HepG2 (cell line): ENCODE data around the gene MEF2D. TPM values are rescaled to one million over a fixed set of nuclear protein-coding genes. Genes with fewer than 3 reads are reported as not detected.
A peak's percentile ranks its signal among the peaks of the same experiment; 100 is the strongest.

Source experiments
- AHDC1 ChIP-seq: sonication (generic); formaldehyde crosslinking; IDR thresholded peaks from 2 replicates; pipeline ENCODE4 v1.5.1; 2020; ENCODE audit warnings: mild to moderate bottlenecking, missing genetic modification reagents, borderline replicate concordance
- CC2D1A ChIP-seq: sonication (generic); formaldehyde crosslinking; IDR thresholded peaks from 2 replicates; pipeline ENCODE4 v1.8.1; 2023; ENCODE audit warnings: mild to moderate bottlenecking, missing genetic modification reagents
- CREM ChIP-seq, 2 experiments: sonication (generic) in 1 of 2; formaldehyde crosslinking in 1 of 2; IDR thresholded peaks; 2 replicates each; pipeline versions ENCODE4 v1.4.0 to v1.6.1; 2016 to 2020; ENCODE audit warnings: antibody characterized with exemption in 1 of 2, mild to moderate bottlenecking in 1 of 2, missing genetic modification reagents in 1 of 2
- IKZF5 ChIP-seq: IDR thresholded peaks from 2 replicates; pipeline ENCODE4 v1.6.1; 2018; ENCODE audit warnings: missing genetic modification reagents, mild to moderate bottlenecking, missing compliant biosample characterization
- ISX ChIP-seq: sonication (generic); formaldehyde crosslinking; conservative IDR thresholded peaks from 2 replicates; pipeline ENCODE4 v1.5.0; 2020; ENCODE audit warnings: missing genetic modification reagents
- JDP2 ChIP-seq: sonication (generic); formaldehyde crosslinking; IDR thresholded peaks from 2 replicates; pipeline ENCODE4 v1.8.1; 2022; ENCODE audit warnings: missing genetic modification reagents, borderline replicate concordance
- KDM4B ChIP-seq: sonication (generic); formaldehyde crosslinking; IDR thresholded peaks from 2 replicates; pipeline ENCODE4 v1.4.0; 2020; ENCODE audit warnings: missing genetic modification reagents
- PATZ1 ChIP-seq: sonication (generic); formaldehyde crosslinking; IDR thresholded peaks from 2 replicates; pipeline ENCODE4 v1.4.0; 2020; ENCODE audit warnings: missing genetic modification reagents
- PRMT3 ChIP-seq: sonication (generic); formaldehyde crosslinking; IDR thresholded peaks from 2 replicates; pipeline ENCODE4 v1.8.1; 2022; ENCODE audit warnings: low read depth, mild to moderate bottlenecking, moderate library complexity, missing genetic modification reagents, borderline replicate concordance
- RARG ChIP-seq: sonication (generic); formaldehyde crosslinking; IDR thresholded peaks from 2 replicates; pipeline ENCODE4 v1.4.0; 2020; ENCODE audit warnings: low read depth, mild to moderate bottlenecking, missing genetic modification reagents
- SPEN ChIP-seq: sonication (generic); formaldehyde crosslinking; IDR thresholded peaks from 2 replicates; pipeline ENCODE4 v1.5.1; 2020; ENCODE audit warnings: low read depth, mild to moderate bottlenecking, missing genetic modification reagents
- TERF1 ChIP-seq: sonication (generic); formaldehyde crosslinking; IDR thresholded peaks from 2 replicates; pipeline ENCODE4 v1.8.0; 2022; ENCODE audit warnings: mild to moderate bottlenecking, missing genetic modification reagents, moderate library complexity
- TGIF2 ChIP-seq: IDR thresholded peaks from 2 replicates; pipeline ENCODE4 v1.6.1; 2016; ENCODE audit warnings: control low read depth, missing compliant biosample characterization
- ZMAT3 ChIP-seq: sonication (generic); formaldehyde crosslinking; conservative IDR thresholded peaks from 2 replicates; pipeline ENCODE4 v1.7.0; 2021; ENCODE audit warnings: missing genetic modification reagents
- ZNF496 ChIP-seq: sonication (generic); formaldehyde crosslinking; IDR thresholded peaks from 2 replicates; pipeline ENCODE4 v1.8.1; 2023; ENCODE audit warnings: mild to moderate bottlenecking, moderate library complexity, missing genetic modification reagents; ENCODE audit not compliant: insufficient replicate concordance
- polyA plus RNA-seq, 8 experiments: library from polyadenylated mRNA; depleted of rRNA in 3 of 8; stranded (reverse) in 7 of 8; unstranded in 1 of 8; fragments of >200 nt; fragmentation: Illumina TruSeq in 4 of 8; extraction: Trizol in 4 of 8; gene quantifications; 2 replicates each; pipeline versions ENCODE4 v1.2.1 to v1.2.3, GENCODE V29; 2011 to 2016; ENCODE audit warnings: low read depth in 4 of 8, missing spikeins in 1 of 8, mixed read lengths in 1 of 8; ENCODE audit not compliant: insufficient read depth in 1 of 8
- total RNA-seq, 5 experiments: library from RNA; depleted of rRNA; stranded (reverse); fragments of >200 nt; fragmentation: Illumina TruSeq; extraction: Trizol; gene quantifications; 2 replicates each; pipeline ENCODE4 v1.2.3, GENCODE V29; 2016; ENCODE audit warnings: low read depth in 1 of 5
- TF ChIP-seq, protein P1 (sequence below): IDR thresholded peaks from 2 replicates; pipeline ENCODE4 v1.6.1; 2016; ENCODE audit warnings: low read depth, borderline replicate concordance

Gene MEF2D
- total and polyA plus RNA-seq, 2 of the 13 experiments (the other 11 are each of a cell fraction or from before 2014, with no cell fraction given), result 1.6 to 3.9 TPM

DNA sequence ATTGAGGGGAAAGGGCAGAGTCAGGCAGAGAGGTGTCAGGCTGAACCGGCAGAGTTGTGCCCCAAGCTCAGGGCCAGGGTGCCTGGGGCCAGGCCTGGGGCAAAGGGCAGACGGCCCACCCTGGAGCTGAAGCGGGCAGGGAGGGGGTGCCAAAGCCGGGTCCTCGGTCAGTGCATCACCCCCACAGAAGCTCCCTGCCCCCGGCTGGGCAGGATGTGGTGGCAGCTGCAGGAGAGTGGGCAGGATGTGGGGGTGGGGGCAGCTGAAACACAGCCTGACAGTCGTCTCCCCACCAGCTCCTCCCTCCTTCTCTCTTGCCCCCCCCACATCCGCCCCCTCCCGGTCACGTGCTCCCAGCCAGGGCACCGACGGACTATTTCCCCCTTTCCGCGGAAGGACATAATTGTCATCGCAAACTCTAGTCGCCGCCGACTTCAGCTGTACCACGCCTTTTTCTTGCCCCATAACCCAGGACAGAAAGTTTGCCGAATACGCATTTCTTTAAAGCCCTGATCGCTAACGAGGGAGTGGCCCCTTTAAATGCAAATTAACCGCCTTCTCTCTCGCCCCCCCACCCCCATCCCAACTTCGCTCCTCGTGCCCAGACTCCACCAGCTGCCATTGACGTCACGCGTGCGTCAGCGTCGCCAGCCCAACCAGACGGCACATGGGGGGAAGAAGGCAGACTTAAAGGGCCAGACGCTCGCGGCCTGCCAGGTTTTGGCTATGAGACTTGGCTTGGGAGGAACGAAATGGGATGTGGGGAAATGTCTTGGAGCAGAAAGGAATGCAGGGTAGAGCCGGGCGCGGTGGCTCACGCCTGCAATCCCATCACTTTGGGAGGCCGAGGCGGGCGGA is 4.5 kb upstream of the MEF2D start (continued):
- TF ChIP-seq, protein P1, sequence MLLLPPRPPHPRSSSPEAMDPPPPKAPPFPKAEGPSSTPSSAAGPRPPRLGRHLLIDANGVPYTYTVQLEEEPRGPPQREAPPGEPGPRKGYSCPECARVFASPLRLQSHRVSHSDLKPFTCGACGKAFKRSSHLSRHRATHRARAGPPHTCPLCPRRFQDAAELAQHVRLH (CRISPR knock-in tag), result peak; percentile 45; the same call in 1 of the 2 replicates
- no peak for TF ChIP-seq ISX (CRISPR knock-in tag)
- peak; percentile 94 for TF ChIP-seq PATZ1 (CRISPR knock-in tag)
- no peak for TF ChIP-seq RARG (CRISPR knock-in tag)
- no peak for TF ChIP-seq CC2D1A (CRISPR knock-in tag)
- TF ChIP-seq PRMT3 (CRISPR knock-in tag), result no peak
- TF ChIP-seq ZMAT3 (CRISPR knock-in tag), result 0 out of 2 replicates have a peak, but pooled peaks have one; percentile 32
- no peak for TF ChIP-seq KDM4B
- peak; percentile 57; the same call in 1 of the 2 replicates for TF ChIP-seq IKZF5 (CRISPR knock-in tag)
- no peak for TF ChIP-seq TGIF2 (CRISPR knock-in tag)
- 0 out of 2 replicates have a peak, but pooled peaks have one; percentile 16 for TF ChIP-seq SPEN
- no peak; the same call in 1 of the 2 replicates for TF ChIP-seq AHDC1 (CRISPR knock-in tag)
- TF ChIP-seq CREM (IDR thresholded peaks at IDR 0.05), result peak; percentile 94
- TF ChIP-seq CREM (CRISPR knock-in tag; IDR thresholded peaks at IDR 0.05), result peak; percentile 43
- TF ChIP-seq TERF1 (CRISPR knock-in tag), result no peak
- no peak for TF ChIP-seq ZNF496 (CRISPR knock-in tag)
- no peak; the same call in 1 of the 2 replicates for TF ChIP-seq JDP2 (CRISPR knock-in tag)
